ENCODE data around the gene SLC4A11. TPM values are rescaled to one million over a fixed set of nuclear protein-coding genes. Genes with fewer than 3 reads are reported as not detected.

Gene SLC4A11
- total RNA-seq, 1 donor from 2014 or later: 0.59 TPM

Other genes with a start within 250 kb of the SLC4A11 start
- not detected for gene GNRH2, start 195.6 kb downstream of the SLC4A11 start, total RNA-seq
- gene MRPS26, start 193.1 kb downstream of the SLC4A11 start, total RNA-seq: 21.4 TPM
- gene OXT, start 167.6 kb downstream of the SLC4A11 start, total RNA-seq: not detected
- gene AVP, start 154.5 kb downstream of the SLC4A11 start, total RNA-seq: not detected
- 11.4 TPM for gene FASTKD5, start 79.3 kb downstream of the SLC4A11 start, total RNA-seq
- gene UBOX5, start 79.3 kb downstream of the SLC4A11 start, total RNA-seq: 3.4 TPM
- 2.7 TPM for gene LZTS3, start 65.6 kb downstream of the SLC4A11 start, total RNA-seq
- 22.4 TPM for gene DDRGK1, start 34.5 kb downstream of the SLC4A11 start, total RNA-seq
- 25.4 TPM for gene ITPA, start 29.7 kb downstream of the SLC4A11 start, total RNA-seq
- 14.7 TPM for gene DNAAF9, start 168.5 kb upstream of the SLC4A11 start, total RNA-seq
- gene ATRN, start 231.8 kb upstream of the SLC4A11 start, total RNA-seq: 26.3 TPM

Measured in skin of body (tissue), 1 donor.